ENCODE measurements around the gene OR14A16. TPM values are rescaled to one million over a fixed set of nuclear protein-coding genes. Genes with fewer than 3 reads are reported as not detected.

The OR14A16 gene
- total RNA-seq = not detected

GRCh38 chr1:247824023-247824422 is at the start of gene OR14A16:
Gene OR14A16 (minus strand): TSS chr1:247824119. CDS start chr1:247815729, 8,390 bp downstream.
- H3K4me3 ChIP-seq = no peak within 1 kb of the TSS
- DNase-seq = no peak
- no peak within 1 kb of the TSS for H3K27ac ChIP-seq
- no peak for TF ChIP-seq POLR2AphosphoS5 (IDR thresholded peaks at IDR 0.05)
- no peak for TF ChIP-seq EP300 (IDR thresholded peaks at IDR 0.05; ENCODE audit: low read depth)
- no peak for TF ChIP-seq CTCF (IDR thresholded peaks at IDR 0.05)
- no peak for TF ChIP-seq POLR2A (IDR thresholded peaks at IDR 0.05)
- in situ Hi-C loops (cut with MboI; ENCODE audit: low pct_ligation_motif_present in 1 of 4, low pct_unique_long_range_greater_than_20kb in 1 of 4, low sequenced_read_pairs in 3 of 4) (no loop called here), intact Hi-C loops (cut with DNase I; ENCODE audit: low total_unique reads) (no loop called here)
- no peaks in the 10 kb centered on the region for H3K27me3 ChIP-seq
- no peaks in the 10 kb centered on the region for H3K36me3 ChIP-seq
- no peaks in the 10 kb centered on the region for H3K4me1 ChIP-seq
- WGBS, 2 donors (ENCODE audit: low coverage in 1 of 2) = 41 to 91% methylated on average over 2 to 6 of the region's 6 CpGs
- no peaks in the 10 kb centered on the region for H3K9me3 ChIP-seq

- 83 to 100% methylated on average over 4 to 6 of the region's 6 CpGs for WGBS, 2 donors (ENCODE audit: low coverage in 1 of 2)
- TF ChIP-seq EP300 (IDR thresholded peaks at IDR 0.05; ENCODE audit: low read depth) (no peak), POLR2A (IDR thresholded peaks at IDR 0.05) (no peak), CTCF (IDR thresholded peaks at IDR 0.05) (no peak), POLR2AphosphoS5 (IDR thresholded peaks at IDR 0.05) (no peak)
- DNase-seq = no peak
- no peak overlapping the region for H3K27ac ChIP-seq
- no peaks in the 10 kb centered on the region for H3K27me3 ChIP-seq
- no peaks in the 10 kb centered on the region for H3K9me3 ChIP-seq
- no peaks in the 10 kb centered on the region for H3K4me1 ChIP-seq
- H3K36me3 ChIP-seq = no peaks in the 10 kb centered on the region
- H3K4me3 ChIP-seq = no peak overlapping the region
- intact Hi-C loops (cut with DNase I; ENCODE audit: low total_unique reads) (no loop called here), in situ Hi-C loops (cut with MboI; ENCODE audit: low pct_ligation_motif_present in 1 of 4, low pct_unique_long_range_greater_than_20kb in 1 of 4, low sequenced_read_pairs in 3 of 4) (no loop called here)
Measured at GRCh38 chr1:247865416-247865815, 41.5 kb upstream of the OR14A16 start.

- H3K4me1 ChIP-seq = no peaks in the 10 kb centered on the region
- no peak for TF ChIP-seq EP300 (IDR thresholded peaks at IDR 0.05; ENCODE audit: low read depth)
- no peak for TF ChIP-seq POLR2AphosphoS5 (IDR thresholded peaks at IDR 0.05)
- no peak for TF ChIP-seq CTCF (IDR thresholded peaks at IDR 0.05)
- no peak for TF ChIP-seq POLR2A (IDR thresholded peaks at IDR 0.05)
- H3K4me3 ChIP-seq = no peak overlapping the region
- no peaks in the 10 kb centered on the region for H3K27me3 ChIP-seq
- no peak for DNase-seq
- in situ Hi-C loops (cut with MboI; ENCODE audit: low pct_ligation_motif_present in 1 of 4, low pct_unique_long_range_greater_than_20kb in 1 of 4, low sequenced_read_pairs in 3 of 4) (no loop called here), intact Hi-C loops (cut with DNase I; ENCODE audit: low total_unique reads) (no loop called here)
- 90% methylated on average over 17 of the region's 17 CpGs; no CpG with 5 or more reads in 1 of the 2 donors for WGBS, 2 donors (ENCODE audit: low coverage in 1 of 2)
- H3K9me3 ChIP-seq = no peaks in the 10 kb centered on the region
- H3K27ac ChIP-seq = no peak overlapping the region
- no peaks in the 10 kb centered on the region for H3K36me3 ChIP-seq
Measured at GRCh38 chr1:247864644-247865043, 40.7 kb upstream of the OR14A16 start.

- TF ChIP-seq POLR2A (IDR thresholded peaks at IDR 0.05) = no peak
- TF ChIP-seq POLR2AphosphoS5 (IDR thresholded peaks at IDR 0.05) = no peak
- TF ChIP-seq CTCF (IDR thresholded peaks at IDR 0.05) = no peak
- no peak for TF ChIP-seq EP300 (IDR thresholded peaks at IDR 0.05; ENCODE audit: low read depth)
- intact Hi-C loops (cut with DNase I; ENCODE audit: low total_unique reads) = no loop called here
Measured at GRCh38 chr1:247862756-247863155, 38.8 kb upstream of the OR14A16 start.

More at GRCh38 chr1:247862756-247863155, 38.8 kb upstream of the OR14A16 start:
- Histone ChIP-seq H3K27me3 (peaks cover 6% of the 10 kb centered on the region), H3K27ac (no peak overlapping the region), H3K4me1 (peaks cover 0 to under 1% (median 0%) of the 10 kb centered on the region in 4 donors), H3K4me3 (no peak overlapping the region), H3K36me3 (no peaks in the 10 kb centered on the region), H3K9me3 (no peaks in the 10 kb centered on the region)
- in situ Hi-C loops (cut with MboI; ENCODE audit: low pct_ligation_motif_present in 1 of 4, low pct_unique_long_range_greater_than_20kb in 1 of 4, low sequenced_read_pairs in 3 of 4) = no loop called here
- DNase-seq = no peak
- WGBS, 2 donors (ENCODE audit: low coverage in 1 of 2) = 88 to 92% methylated on average over 2 to 4 of the region's 4 CpGs

Measured in transverse colon (tissue), 4 donors.